Nephron progenitor cell (in vitro differentiated cells): ENCODE measurements around the gene KIF7.

Source experiments
- DNase-seq: peaks from one replicate; pipeline ENCODE4 v3.0.0; 2021
- H3K27ac Mint-ChIP-seq: 2 replicates; pipeline ENCODE4 v1.8.0; 2021; ENCODE audit warnings: mild to moderate bottlenecking, moderate library complexity, mixed read lengths
- H3K27me3 Mint-ChIP-seq: 2 replicates; pipeline ENCODE4 v1.8.0; 2021; ENCODE audit warnings: mild to moderate bottlenecking, low read depth, mixed read lengths; ENCODE audit not compliant: poor library complexity
- H3K36me3 Mint-ChIP-seq: 2 replicates; pipeline ENCODE4 v1.8.0; 2021; ENCODE audit warnings: low read depth, mixed read lengths
- H3K4me1 Mint-ChIP-seq: 2 replicates; pipeline ENCODE4 v1.8.0; 2021; ENCODE audit warnings: mixed read lengths
- H3K4me3 Mint-ChIP-seq: 2 replicates; pipeline ENCODE4 v1.8.0; 2021; ENCODE audit warnings: mild to moderate bottlenecking, moderate library complexity, mixed read lengths
- H3K9me3 Mint-ChIP-seq: 2 replicates; pipeline ENCODE4 v1.8.0; 2021; ENCODE audit warnings: mild to moderate bottlenecking, moderate library complexity, mixed read lengths
- CTCF ChIP-seq: fragments of 200-600 bp; sonication (generic); IDR thresholded peaks from 2 replicates; pipeline ENCODE4 v1.5.0; 2021; ENCODE audit warnings: antibody characterized with exemption

The KIF7 gene

DNA sequence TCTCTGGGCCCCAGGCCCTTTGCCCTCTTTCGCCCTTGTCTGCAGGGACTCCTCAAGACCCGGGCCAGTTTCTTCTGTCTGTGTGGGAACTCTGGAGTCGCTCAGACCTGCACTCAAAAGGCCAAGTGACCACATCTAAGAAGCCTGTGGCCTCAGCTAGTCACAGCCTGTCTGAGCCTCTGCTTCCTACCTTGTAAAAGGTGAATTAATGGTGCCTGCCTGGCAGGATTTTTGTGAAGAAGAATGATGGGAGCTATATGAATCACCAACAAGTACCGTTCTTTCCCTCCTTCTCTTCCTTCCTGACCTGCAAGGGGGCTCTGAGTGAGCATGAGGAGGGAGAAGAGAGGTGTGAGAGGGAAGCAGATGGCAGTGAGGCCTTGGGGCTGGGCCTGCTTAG, 16.4 kb upstream of the KIF7 start:
- DNase-seq: no peak
- H3K27ac Mint-ChIP-seq: no peak overlapping the region
- no peaks in the 10 kb centered on the region for H3K9me3 Mint-ChIP-seq
- peaks cover 20% of the 10 kb centered on the region for H3K27me3 Mint-ChIP-seq
- H3K4me3 Mint-ChIP-seq: no peak overlapping the region
- peaks cover 8% of the 10 kb centered on the region for H3K4me1 Mint-ChIP-seq
- no peak for TF ChIP-seq CTCF
- no peaks in the 10 kb centered on the region for H3K36me3 Mint-ChIP-seq

GRCh38 chr15:89670971-89671560, 15.8 kb upstream of the KIF7 start:
- no peak for DNase-seq
- Mint-ChIP-seq H3K36me3 (no peaks in the 10 kb centered on the region), H3K4me3 (no peak overlapping the region), H3K4me1 (peaks cover 8% of the 10 kb centered on the region), H3K9me3 (no peaks in the 10 kb centered on the region), H3K27ac (no peak overlapping the region), H3K27me3 (peaks cover 24% of the 10 kb centered on the region)
- no peak for TF ChIP-seq CTCF

DNA sequence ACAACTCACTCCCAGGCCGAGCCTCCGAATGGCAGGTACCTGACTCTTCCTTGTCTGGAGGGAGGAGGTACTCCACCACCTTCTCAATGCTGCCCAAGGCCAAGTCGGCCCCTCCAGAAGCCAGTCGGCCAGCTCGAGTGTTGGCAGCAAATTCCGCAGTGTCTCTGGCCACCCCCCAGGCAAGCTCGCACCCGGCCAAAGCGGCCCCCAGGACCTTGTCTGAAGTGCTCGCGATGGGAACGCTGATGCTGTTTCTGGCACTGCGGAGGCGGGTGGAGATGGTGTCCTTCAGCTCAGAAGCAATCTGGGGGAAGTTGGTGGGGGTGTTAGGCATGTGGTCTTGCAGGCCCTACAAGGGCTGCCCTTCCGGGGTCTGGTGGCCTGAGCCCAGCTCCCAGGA, 14.7 kb upstream of the KIF7 start:
- no peaks in the 10 kb centered on the region for H3K9me3 Mint-ChIP-seq
- peaks cover 11% of the 10 kb centered on the region for H3K4me1 Mint-ChIP-seq
- H3K4me3 Mint-ChIP-seq: no peak overlapping the region
- no peaks in the 10 kb centered on the region for H3K36me3 Mint-ChIP-seq
- H3K27ac Mint-ChIP-seq: no peak overlapping the region
- no peak for DNase-seq
- peaks cover 24% of the 10 kb centered on the region for H3K27me3 Mint-ChIP-seq
- no peak for TF ChIP-seq CTCF

DNA sequence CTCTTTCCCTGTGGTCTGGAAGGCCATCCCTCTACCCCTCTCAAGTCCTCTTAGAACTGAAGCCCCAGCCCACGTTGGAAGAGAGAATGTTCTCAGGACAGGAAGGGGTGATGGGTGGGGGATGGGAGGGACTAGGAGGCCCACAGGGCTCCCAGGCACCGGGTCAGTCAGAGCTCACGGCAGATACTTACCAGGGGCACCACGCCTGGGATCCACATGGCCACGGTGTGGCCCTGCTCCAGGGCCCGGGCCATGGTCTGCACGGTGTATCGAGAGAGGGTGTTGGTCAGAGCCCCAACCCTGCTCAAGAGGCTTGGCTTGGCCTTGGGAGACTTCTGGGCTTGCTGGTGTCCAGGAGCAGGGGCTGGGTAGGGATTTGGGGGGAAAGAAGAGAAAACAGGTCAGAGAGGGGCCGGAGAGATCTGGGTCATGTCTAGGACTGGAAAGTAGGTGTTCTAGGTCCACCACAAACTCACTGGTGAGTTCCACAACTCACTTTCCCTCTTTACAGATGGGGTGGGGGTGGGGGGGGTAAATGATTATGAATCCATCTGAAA, 14.1 kb upstream of the KIF7 start:
- Mint-ChIP-seq H3K4me3 (no peak overlapping the region), H3K9me3 (no peaks in the 10 kb centered on the region), H3K27me3 (peaks cover 24% of the 10 kb centered on the region), H3K36me3 (no peaks in the 10 kb centered on the region), H3K27ac (no peak overlapping the region), H3K4me1 (peaks cover 16% of the 10 kb centered on the region)
- TF ChIP-seq CTCF: no peak
- DNase-seq: no peak

DNA sequence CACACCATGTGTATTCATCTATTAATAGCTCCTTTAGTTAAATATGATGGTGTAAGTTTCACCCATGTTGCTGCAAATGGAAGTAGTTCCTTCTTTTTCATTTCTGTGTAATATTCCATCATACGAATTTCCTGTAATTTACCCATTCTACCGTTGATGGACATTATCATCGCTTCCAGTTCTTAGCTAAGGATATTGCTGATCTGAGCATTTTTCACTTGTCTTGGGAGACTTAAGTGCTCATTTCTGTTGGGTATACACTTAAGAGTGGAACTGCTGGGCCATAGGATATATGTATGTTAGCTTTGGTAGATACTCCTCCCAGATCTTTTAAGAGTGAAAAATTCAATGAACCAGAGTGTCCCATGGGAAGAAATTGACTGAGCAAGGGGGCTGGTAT, 12.9 kb upstream of the KIF7 start:
- DNase-seq: no peak
- Mint-ChIP-seq H3K9me3 (no peaks in the 10 kb centered on the region), H3K27ac (no peak overlapping the region), H3K36me3 (no peaks in the 10 kb centered on the region), H3K4me3 (no peak overlapping the region), H3K27me3 (peaks cover 24% of the 10 kb centered on the region), H3K4me1 (peaks cover 10% of the 10 kb centered on the region)
- no peak for TF ChIP-seq CTCF

GRCh38 chr15:89667706-89667960, 12.4 kb upstream of the KIF7 start:
- H3K4me3 Mint-ChIP-seq: no peak overlapping the region
- no peaks in the 10 kb centered on the region for H3K36me3 Mint-ChIP-seq
- H3K27ac Mint-ChIP-seq: no peak overlapping the region
- TF ChIP-seq CTCF: no peak
- no peaks in the 10 kb centered on the region for H3K9me3 Mint-ChIP-seq
- H3K27me3 Mint-ChIP-seq: peaks cover 26% of the 10 kb centered on the region
- H3K4me1 Mint-ChIP-seq: peaks cover 14% of the 10 kb centered on the region
- no peak for DNase-seq
